Measurements from ENCODE around the gene SLC17A3.

SLC17A3 gene, protein sequence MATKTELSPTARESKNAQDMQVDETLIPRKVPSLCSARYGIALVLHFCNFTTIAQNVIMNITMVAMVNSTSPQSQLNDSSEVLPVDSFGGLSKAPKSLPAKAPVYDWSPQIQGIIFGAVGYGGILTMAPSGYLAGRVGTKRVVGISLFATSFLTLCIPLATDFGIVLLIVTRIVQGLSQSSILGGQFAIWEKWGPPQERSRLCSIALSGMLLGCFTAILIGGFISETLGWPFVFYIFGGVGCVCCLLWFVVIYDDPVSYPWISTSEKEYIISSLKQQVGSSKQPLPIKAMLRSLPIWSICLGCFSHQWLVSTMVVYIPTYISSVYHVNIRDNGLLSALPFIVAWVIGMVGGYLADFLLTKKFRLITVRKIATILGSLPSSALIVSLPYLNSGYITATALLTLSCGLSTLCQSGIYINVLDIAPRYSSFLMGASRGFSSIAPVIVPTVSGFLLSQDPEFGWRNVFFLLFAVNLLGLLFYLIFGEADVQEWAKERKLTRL

DNA sequence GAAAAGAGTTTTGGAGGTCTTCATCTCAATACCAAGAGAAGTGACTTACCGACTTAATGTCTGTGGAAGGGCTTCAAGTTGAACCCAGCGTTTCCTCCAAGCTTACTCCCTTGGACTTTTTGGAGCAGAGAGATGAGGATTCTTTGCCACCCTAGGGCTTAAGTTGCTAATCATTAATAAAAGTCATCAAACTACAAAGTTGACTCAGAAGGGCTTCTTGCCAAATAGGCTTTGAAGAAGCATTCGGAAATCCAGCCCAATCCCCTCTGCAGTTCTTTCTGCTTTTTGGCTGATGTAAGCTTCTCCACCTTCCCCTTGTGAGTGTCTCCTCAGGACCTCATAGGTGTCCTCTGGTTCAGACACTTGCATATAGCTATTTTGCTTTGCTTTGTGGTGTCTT is at the start of gene SLC17A3:
SLC17A3 (minus strand) TSS at position 126 of the 400 bp plus-strand sequence. CDS start 5,856 bp downstream, outside the sequence.
- DNase-seq (ENCODE audit: low read depth, low spot score): no peak
- H3K27ac ChIP-seq: no peak within 1 kb of the TSS

DNA sequence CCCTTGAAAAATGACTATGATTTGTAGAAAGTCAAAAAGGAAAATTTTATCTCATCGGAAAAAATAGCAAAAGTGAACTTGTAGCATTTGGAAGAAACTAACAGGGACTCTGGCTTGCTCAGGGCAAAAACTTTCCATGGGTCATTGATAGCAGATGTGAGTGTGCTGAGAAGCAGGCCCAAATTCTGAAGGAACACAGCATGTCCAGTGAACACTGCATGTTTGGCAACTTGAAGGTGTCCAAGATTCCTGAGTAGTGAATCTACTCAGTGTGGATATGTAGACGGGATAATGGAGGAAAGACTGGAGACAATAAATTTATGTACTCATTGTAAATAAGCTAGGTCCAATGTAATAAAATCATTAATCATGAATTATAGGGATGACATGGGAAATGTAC is 48.3 kb upstream of the SLC17A3 start:
- no peak for DNase-seq (ENCODE audit: low read depth, low spot score)
- no peak overlapping the region for H3K27ac ChIP-seq

DNA sequence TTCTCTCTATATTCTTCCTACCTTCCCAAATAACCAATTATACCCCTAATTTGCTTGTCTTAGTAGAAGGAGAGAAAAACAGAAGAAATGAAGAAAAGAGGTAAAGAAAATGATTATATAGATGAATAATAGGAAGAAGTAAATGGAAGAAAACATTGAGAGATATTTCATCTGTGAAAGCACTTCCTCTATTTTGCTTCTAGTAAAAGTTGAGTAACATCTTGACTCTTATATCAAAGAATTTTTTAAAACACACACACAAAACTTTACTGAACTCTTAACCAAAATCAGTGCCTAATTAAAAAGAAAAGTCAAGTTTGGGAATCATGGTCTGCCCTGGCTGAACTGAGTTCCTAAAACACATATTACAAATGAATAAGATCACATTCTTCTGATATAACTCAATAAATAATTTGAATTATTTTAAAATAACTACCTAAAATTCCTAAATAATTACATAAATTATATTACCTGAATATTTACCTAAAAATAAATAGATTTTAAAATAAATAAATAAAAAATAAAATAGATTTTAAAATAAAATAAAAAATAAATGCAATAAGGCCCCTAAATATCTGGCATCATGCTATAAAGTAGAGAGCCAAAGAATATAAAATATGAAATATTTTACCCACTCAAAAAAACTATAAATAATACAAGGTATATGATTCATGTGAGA is 47.6 kb upstream of the SLC17A3 start:
- no peak overlapping the region for H3K27ac ChIP-seq
- DNase-seq (ENCODE audit: low read depth, low spot score): no peak

DNA sequence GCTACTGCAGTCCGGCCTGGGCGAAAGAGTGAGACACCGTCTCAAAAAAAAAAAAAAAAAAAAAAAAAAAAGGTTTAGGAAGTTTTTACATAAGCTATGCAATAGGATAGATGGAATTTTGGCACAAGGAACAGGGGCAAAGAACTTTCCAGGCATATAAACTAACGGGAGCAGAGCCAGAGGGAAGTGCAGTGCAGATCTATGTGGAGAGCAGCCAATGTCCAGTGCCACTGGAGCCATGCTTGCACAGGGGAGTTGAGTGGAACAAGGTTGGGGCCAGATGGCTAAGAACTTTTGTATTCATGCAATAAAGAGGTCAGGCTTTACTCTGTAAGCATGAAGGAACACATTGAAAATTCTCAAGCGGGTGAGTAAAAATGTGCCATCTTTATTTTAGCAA is 45.6 kb upstream of the SLC17A3 start:
- no peak overlapping the region for H3K27ac ChIP-seq
- no peak for DNase-seq (ENCODE audit: low read depth, low spot score)

DNA sequence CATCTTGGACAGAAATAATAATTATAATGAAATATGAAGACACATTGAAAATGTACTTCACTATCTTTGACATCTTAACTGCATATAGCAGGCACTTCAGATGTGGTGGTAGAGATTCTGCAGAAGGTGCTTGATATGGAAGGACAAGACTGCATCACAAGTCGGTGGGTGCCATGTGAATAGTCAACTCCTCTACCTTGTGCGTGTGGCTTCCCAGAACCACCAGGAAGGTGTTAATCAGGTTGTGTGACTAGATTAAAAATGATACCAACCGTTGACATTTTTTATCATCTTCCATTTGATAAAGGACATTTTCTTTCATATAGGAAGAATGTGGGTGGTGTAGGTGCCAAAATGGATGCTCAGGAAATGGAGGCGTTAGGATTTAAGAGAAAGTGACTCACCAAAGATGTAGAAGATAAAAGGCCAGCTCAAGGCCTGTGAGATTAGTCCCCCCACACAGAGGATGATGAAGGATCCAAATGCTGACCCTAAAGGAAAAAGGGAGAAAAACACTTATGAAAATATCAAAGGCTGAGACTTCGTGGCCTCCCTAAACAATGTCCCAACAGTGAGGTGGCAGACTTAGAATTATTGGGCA is 44.1 kb upstream of the SLC17A3 start:
- no peak overlapping the region for H3K27ac ChIP-seq
- DNase-seq (ENCODE audit: low read depth, low spot score): no peak

DNA sequence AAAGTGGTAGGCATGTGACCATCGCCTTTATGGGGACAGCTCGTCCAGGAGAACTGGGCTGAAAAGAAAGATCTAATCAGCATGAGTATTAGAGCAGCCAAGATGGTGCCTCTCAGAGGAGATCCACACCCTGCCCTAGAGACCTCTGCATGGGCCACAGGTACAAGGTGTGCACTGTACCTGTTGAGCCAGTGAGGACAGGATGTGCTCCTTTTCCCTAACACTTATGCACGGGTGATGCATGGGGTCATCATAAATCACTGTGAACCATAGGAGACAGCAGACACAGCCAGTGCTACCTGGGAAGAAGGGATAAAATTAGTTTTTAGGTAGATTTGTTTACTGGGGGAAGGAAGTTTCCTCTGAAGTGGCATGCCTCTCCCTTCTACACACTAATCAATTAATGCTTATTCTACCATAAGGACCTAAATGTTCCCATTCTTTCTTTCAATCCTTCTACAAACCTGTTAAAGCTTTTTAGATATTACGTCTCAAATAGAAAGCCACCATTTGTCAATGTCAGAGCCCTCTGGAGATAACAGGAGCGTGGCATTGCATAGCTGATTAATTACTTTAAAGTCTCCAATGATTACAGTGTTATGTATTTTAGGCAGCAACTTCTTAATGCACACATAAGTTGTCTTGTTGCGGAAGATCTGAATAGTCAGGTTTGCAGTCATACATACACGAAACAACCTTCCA is 42.9 kb upstream of the SLC17A3 start:
- no peak overlapping the region for H3K27ac ChIP-seq
- no peak for DNase-seq (ENCODE audit: low read depth, low spot score)

DNA sequence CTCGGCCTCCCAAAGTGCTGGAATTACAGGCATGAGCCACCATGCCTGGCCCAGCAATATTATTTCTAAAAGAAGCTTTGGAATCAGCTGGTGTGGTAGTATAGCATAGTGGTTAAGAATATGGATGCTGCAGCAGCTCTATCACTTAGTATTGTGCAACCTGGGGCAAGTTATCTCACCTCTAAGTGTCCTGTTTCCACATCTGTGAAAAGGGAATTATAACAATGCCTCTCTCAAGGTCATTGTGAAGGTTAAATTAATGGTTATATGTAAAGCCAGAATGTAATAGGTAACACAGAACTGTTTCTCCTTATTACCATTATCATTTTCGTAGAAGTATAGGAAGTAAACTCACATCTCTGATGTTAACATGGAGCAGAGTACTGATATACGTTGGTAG is 42.3 kb upstream of the SLC17A3 start:
- no peak for DNase-seq (ENCODE audit: low read depth, low spot score)
- H3K27ac ChIP-seq: no peak overlapping the region

DNA sequence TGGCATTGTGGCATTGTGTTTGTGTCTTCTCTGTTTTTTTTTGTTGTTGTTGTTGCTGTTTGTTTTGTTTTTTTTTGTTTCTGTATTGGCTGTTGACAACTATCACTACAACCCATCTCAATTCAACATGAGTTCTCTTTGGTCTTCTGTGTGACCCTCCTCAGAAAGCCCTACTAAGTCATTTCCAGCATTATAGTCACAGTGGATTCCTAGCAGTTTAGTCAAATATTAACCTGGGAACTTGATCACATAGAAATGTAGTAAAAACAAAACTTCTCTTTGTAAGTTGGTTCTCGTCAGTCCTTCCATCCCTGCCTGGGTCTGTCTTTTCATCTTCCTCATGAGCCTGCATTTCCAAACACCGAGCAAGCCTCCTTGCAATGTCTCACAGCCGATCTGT is 39.7 kb upstream of the SLC17A3 start:
- H3K27ac ChIP-seq: no peak overlapping the region

DNA sequence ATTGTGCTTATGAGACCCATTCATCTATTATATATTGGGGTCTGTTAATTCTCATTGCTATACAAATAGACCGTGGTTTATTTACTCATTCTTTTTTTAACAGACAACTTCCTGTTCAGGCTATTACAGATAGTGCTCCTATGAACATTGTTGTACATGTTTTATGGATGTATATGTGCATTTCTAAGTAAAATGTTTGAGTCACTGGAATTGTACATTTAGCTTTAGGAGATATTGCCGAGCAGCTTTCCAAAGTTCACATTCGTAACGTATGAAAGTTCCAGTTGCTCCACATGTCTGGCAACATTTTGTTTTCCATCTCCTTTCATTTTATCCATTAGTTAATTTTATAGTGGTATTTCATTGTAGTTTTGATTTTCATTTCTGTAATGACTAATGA is 37.3 kb upstream of the SLC17A3 start:
- H3K27ac ChIP-seq: no peak overlapping the region
- no peak for DNase-seq (ENCODE audit: low read depth, low spot score)

More for the DNA sequence above, 39.7 kb upstream of the SLC17A3 start:
- no peak for DNase-seq (ENCODE audit: low read depth, low spot score)

DNA sequence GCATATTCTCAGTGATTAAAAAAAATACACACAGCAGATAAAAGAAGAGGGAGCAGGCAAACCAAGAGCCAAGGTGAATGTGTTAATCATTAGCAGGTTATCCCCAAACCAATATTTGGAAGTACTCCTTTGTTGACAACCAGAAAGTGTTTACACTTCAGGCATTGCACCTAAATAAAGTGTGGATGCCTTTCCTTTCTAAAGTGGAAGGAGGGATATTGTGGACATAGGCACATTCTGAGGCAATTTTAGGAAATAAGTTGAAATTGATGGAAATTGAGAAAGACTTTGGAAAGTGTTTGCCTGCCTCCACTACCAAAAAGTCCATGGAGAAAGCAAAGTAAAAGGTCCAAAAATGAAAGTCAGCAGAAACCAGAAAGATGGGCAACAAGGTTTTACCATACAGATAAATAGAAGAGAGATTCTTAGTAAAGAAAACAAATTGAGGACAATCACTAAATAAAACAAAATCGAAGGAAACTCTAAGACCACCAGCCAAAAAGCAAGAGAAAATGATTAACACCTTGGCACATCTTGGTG is 33.5 kb upstream of the SLC17A3 start:
- no peak for DNase-seq (ENCODE audit: low read depth, low spot score)
- no peak overlapping the region for H3K27ac ChIP-seq

DNA sequence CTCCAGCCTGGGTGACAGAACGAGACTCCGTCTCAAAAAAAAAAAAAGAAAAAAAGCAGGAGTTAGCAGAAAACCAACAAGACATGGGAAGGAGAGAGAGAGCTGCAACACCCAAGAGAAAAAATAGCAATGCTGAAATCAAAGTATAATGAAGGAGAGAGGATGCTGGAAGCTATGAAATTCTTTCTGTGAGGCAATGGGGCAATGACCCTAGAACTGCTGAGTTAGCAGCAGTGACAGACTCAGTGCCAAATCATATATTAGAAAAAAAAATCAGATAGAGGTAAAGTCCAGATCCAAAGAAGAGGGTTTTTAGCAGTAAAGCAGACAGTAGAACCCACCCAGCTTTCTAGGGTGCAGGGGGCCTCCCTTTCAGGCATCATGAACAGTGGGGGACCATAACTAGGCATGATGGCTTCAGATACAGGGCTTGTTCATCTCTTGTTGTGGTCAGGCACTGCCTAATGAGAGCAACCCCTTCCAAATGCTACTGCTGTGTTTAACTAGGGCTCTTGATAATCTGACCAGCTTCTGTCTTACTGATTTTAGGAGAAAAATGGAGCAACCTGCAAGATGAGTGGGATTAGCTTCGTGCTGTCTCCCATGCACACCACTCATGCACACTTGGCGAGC is 29.5 kb upstream of the SLC17A3 start:
- DNase-seq (ENCODE audit: low read depth, low spot score): no peak
- no peak overlapping the region for H3K27ac ChIP-seq

DNA sequence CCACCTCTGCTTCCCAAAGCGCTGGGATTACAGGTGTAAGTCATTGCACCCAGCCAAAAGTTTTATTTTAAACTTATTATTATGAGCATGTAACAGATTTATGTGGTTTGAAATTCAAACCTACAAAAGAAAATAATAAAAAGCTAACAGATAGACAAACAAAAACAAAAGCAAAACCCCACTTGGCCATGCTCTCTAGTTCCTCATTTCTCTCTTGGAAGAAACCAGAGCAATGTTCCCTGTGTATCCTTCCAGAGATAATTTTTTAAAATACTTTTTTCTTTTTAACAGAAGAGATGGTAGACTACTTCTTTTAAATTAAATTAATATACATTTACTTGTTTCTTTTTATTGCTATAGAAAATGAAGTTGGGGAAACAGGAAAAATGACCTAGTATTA is 28.0 kb upstream of the SLC17A3 start:
- no peak for DNase-seq (ENCODE audit: low read depth, low spot score)
- H3K27ac ChIP-seq: no peak overlapping the region

DNA sequence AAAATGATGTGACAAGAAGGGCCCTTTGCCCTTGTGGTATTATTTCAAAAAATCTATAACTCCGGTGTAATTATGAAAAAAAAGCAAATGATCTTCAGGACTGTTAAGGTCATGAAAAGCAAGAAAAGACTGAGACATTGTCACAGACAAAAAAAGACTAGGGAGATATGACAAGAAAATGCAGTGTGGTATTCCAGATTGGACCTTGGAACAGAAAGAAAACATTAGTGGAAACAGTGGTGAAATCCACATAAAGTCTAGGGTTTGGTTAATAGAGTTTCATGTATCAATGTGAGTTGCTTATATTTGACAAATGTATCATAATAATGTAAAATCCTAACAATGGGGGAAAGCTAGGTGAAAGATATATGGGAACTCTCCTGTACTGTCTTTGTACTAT is 26.8 kb upstream of the SLC17A3 start:
- H3K27ac ChIP-seq: no peak overlapping the region
- DNase-seq (ENCODE audit: low read depth, low spot score): no peak

DNA sequence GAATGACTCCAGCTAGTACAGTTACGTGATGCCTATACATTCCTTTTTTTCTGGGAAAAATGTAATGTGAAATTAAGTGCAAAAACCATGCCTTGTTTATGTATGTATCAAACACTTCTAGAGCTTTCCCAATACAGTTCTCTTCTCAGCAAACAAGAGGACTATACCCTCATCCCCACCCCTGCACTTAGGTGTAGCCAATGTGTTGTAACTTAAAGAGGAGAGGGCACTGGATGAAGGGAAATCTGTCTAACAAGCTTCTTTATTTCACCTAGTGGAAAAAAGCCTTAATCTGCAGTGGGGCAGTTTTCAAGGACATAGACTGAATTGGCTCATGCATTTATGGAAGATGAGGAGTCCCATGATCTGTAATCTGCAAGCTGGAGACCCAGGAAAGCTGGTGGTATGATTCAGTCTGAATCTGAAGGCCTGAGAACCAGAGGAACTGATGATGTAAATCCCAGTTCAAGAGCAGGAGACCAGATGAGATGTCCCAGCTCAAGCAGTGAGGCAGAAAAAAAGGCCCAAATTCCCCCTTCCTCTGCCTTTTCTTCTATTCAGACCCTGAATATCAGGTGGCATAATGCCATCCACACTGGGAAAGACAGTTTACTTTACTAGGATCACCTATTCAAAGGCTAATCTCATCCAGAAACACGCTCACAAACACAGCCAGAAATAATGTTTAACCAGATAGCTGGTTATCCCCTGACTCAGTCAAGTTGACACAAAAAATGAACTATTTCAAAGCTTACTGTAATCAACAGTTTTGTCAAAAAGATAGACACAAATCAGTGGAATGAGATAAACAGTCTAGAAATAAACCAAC is 25.8 kb upstream of the SLC17A3 start:
- no peak overlapping the region for H3K27ac ChIP-seq
- DNase-seq (ENCODE audit: low read depth, low spot score): no peak

DNA sequence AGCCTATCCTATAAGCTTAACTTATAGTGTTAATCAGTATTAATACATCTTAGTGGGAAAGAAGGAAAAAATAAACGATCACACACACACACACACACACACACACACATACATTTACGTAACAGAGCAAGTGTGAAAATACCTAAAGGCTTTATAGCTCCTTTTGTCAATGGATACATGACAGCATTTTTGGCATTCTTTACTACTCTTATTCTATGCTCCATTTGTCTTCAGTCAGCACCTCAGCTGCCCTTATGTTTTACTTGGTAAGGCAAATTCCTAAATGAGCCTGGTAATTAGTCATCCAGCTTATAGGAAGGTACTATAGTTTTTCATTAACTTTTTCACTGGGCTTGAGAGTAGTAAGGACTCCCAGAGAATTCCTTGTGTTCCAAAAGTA is 25.1 kb upstream of the SLC17A3 start:
- H3K27ac ChIP-seq: no peak overlapping the region
- DNase-seq (ENCODE audit: low read depth, low spot score): no peak

DNA sequence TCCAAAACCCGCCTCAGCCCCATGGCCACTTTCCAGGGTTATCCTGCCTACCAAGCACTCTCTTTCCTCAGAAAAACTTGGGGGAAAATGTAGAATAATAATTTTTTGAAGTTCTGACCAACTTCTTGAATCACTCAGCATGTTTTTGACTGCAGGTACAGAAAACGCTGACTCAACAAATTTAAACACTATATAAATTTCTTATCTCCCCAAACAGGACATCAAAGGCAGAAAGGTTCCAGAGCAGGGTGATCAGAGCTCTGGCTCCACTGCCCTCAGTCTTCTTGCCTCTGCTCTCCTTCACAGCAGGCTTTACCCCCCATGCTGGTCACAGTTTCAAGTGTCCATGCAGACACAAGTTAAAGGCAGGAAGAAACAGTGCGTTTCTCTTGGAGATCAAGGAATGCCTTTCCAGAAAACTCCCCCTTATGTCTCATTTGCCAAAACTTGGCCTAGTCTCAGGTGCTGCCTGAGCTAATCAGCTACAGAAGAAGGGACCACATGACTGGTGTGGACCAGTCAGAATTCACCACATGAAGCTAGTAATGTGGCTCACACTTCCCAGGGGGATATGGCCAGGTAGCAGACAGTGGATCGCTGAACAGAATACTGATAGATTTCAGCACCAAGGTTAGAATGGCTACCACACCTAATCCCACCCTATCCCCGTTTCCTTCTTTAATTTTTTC is 24.4 kb upstream of the SLC17A3 start:
- DNase-seq (ENCODE audit: low read depth, low spot score): no peak
- no peak overlapping the region for H3K27ac ChIP-seq

DNA sequence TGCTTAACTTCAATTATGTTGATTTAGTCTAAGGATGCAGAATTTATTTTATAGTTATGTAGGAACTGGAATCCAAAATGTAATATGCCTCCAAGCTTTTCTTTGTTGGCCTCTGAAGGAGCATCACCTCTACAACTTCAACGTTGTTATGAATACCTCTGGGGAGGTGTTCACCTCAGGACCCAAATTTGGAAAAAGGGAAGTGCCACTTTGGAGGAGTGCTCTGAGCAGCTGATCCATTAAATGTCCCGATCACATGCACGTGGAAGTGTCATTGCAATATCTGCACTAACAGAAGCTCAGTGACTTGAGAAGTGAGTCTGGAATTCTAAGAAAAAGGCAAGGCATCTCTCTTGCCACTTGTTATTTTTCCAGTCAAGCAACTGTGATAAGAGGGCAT is 22.2 kb upstream of the SLC17A3 start:
- H3K27ac ChIP-seq: no peak overlapping the region
- DNase-seq (ENCODE audit: low read depth, low spot score): no peak

DNA sequence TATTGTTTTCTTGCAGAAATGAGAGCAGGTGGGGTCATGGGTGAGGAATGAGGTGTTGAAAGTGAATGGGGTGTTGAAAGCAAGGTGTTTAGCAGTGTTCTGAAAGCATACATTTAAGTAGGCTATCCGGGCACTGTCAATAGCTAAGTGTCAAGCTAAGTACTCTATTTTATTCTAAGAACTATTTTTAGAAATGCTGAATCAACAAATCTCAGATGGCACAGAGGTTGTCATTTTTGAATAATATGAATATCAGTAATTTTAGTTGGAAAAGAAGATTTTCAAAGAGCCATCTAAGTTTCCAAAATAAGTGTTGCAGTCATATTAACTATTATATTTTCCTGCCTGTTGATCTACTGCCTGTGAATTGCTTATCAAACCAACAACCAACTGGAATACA is 21.7 kb upstream of the SLC17A3 start:
- no peak overlapping the region for H3K27ac ChIP-seq
- DNase-seq (ENCODE audit: low read depth, low spot score): no peak

DNA sequence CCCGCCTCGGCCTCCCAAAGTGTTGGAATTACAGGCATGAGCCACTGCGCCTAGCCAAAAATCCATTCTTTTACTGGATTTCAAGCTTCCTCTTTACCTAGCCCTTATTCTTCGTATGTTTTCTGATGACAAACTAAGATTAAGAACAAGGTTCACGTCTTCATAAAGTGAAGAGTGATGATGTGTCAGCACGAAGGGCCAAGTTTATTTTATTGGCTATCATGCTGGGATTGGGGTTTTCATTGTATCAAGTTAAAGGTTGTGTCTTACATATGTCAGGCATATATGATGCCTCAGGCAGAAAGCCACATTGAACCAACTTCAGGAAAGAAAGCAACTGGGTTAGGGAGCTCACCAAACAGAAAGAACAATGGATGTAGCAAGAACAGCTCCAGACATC is 19.7 kb upstream of the SLC17A3 start:
- DNase-seq (ENCODE audit: low read depth, low spot score): no peak
- H3K27ac ChIP-seq: no peak overlapping the region

All from epithelial cell of prostate (primary cell).